ENCODE results near the gene NEU2.

DNA sequence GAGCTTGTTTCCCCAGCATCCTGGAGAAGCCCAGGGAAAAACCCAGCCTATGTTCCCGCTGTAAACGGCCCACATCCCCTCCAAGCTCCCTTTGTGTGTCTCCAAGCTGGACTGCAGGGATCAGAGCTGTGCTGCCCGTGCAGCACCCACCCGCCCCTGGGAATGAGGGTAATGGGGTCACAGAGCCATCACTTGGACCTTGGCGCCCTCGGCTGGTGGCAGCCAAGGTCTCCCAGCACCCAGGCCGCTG lies 27.0 kb downstream of the NEU2 start:
- TF ChIP-seq POLR2AphosphoS5 (IDR thresholded peaks at IDR 0.05; ENCODE audit: low read depth, low read length) (no peak), SIN3A (IDR thresholded peaks at IDR 0.05; ENCODE audit: borderline replicate concordance, insufficient read depth, low read length) (no peak), TAF1 (IDR thresholded peaks at IDR 0.05; ENCODE audit: borderline replicate concordance, insufficient read depth, low read length) (no peak), FOXP2 (optimal IDR thresholded peaks at IDR 0.05; ENCODE audit: borderline replicate concordance, extremely low read depth, extremely low read length, insufficient read depth) (no peak)
- TF ChIP-seq, protein P1, sequence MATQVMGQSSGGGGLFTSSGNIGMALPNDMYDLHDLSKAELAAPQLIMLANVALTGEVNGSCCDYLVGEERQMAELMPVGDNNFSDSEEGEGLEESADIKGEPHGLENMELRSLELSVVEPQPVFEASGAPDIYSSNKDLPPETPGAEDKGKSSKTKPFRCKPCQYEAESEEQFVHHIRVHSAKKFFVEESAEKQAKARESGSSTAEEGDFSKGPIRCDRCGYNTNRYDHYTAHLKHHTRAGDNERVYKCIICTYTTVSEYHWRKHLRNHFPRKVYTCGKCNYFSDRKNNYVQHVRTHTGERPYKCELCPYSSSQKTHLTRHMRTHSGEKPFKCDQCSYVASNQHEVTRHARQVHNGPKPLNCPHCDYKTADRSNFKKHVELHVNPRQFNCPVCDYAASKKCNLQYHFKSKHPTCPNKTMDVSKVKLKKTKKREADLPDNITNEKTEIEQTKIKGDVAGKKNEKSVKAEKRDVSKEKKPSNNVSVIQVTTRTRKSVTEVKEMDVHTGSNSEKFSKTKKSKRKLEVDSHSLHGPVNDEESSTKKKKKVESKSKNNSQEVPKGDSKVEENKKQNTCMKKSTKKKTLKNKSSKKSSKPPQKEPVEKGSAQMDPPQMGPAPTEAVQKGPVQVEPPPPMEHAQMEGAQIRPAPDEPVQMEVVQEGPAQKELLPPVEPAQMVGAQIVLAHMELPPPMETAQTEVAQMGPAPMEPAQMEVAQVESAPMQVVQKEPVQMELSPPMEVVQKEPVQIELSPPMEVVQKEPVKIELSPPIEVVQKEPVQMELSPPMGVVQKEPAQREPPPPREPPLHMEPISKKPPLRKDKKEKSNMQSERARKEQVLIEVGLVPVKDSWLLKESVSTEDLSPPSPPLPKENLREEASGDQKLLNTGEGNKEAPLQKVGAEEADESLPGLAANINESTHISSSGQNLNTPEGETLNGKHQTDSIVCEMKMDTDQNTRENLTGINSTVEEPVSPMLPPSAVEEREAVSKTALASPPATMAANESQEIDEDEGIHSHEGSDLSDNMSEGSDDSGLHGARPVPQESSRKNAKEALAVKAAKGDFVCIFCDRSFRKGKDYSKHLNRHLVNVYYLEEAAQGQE (IDR thresholded peaks at IDR 0.05; ENCODE audit: insufficient read depth in 1 of 2, low read depth in 2 of 2, low read length in 2 of 2) = no peak
